Fibroblast of peridontal ligament (primary cell): Measurements from ENCODE around the gene PCDH9.

Experiments
- DNase-seq: peaks from one replicate; pipeline ENCODE4 v3.0.0-alpha.2; 2010; ENCODE audit errors: extremely low read depth

PCDH9 gene

GRCh38 chr13:67229481-67230403, at the start of gene PCDH9:
TSS of gene PCDH9 (minus strand) at chr13:67230336. CDS start at chr13:67228440, 1,896 bp downstream.
- DNase-seq = no peak

- DNase-seq = peak; percentile 75
Observed at GRCh38 chr13:67278235-67278634, 48.1 kb upstream of the PCDH9 start.

- no peak for DNase-seq
Observed at GRCh38 chr13:67277581-67277980, 47.4 kb upstream of the PCDH9 start.

GRCh38 chr13:67275351-67275960, 45.3 kb upstream of the PCDH9 start:
- DNase-seq = no peak

- DNase-seq = no peak
Observed at GRCh38 chr13:67273001-67273400, 42.9 kb upstream of the PCDH9 start.

GRCh38 chr13:67267136-67267535, 37.0 kb upstream of the PCDH9 start:
- peak; percentile 36 for DNase-seq

- no peak for DNase-seq
Observed at GRCh38 chr13:67259208-67259607, 29.1 kb upstream of the PCDH9 start.

GRCh38 chr13:67258482-67258881, 28.3 kb upstream of the PCDH9 start:
- no peak for DNase-seq

GRCh38 chr13:67238861-67239260, 8.7 kb upstream of the PCDH9 start:
- no peak for DNase-seq

- peak; percentile 70 for DNase-seq
Observed at GRCh38 chr13:67238277-67238859, 8.2 kb upstream of the PCDH9 start.

- DNase-seq = no peak
Observed at GRCh38 chr13:67235265-67235664, 5.1 kb upstream of the PCDH9 start.

GRCh38 chr13:67232384-67232783, 2.2 kb upstream of the PCDH9 start:
- no peak for DNase-seq

GRCh38 chr13:67231289-67232000, 1.3 kb upstream of the PCDH9 start:
- peak; percentile 18 for DNase-seq

- peak; percentile 95 for DNase-seq
Observed at GRCh38 chr13:67230404-67231288, 510 bp upstream of the PCDH9 start.

GRCh38 chr13:67228916-67229315, 1.2 kb downstream of the PCDH9 start:
- DNase-seq = peak; percentile 28

- DNase-seq = no peak
Observed at GRCh38 chr13:67228031-67228430, 2.1 kb downstream of the PCDH9 start.

- no peak for DNase-seq
Observed at GRCh38 chr13:67227131-67227983, 2.8 kb downstream of the PCDH9 start.

- no peak for DNase-seq
Observed at GRCh38 chr13:67226696-67227095, 3.4 kb downstream of the PCDH9 start.

GRCh38 chr13:67225252-67226159, 4.6 kb downstream of the PCDH9 start:
- DNase-seq = no peak
